Ascending aorta (tissue), 2 donors: ENCODE measurements around the gene SMURF1. TPM values are rescaled to one million over a fixed set of nuclear protein-coding genes. Genes with fewer than 3 reads are reported as not detected.
"Not testable (repeated sequence)": the region's sequence is repeated elsewhere in the genome, so short reads cannot be mapped to it uniquely, and the experiment has no call there.

Experiments
- DNase-seq, 2 donors: peaks; one replicate each; pipeline ENCODE4 v3.0.0-alpha.2; 2019; ENCODE audit warnings: low spot score in 2 of 2
- H3K27ac ChIP-seq, 2 donors: fragments of 200-600 bp; sonication (generic); one replicate each; pipeline ENCODE4 v1.5.1; 2016 to 2017; ENCODE audit warnings: mild to moderate bottlenecking in 1 of 2
- H3K27me3 ChIP-seq: fragments of 200-600 bp; sonication (generic); one replicate; pipeline ENCODE4 v1.5.1; 2017
- H3K36me3 ChIP-seq, 2 donors: fragments of 200-600 bp; sonication (generic); one replicate each; pipeline ENCODE4 v1.5.1; 2016
- H3K4me1 ChIP-seq, 2 donors: fragments of 200-600 bp; sonication (generic); one replicate each; pipeline ENCODE4 v1.5.1; 2016 to 2017; ENCODE audit warnings: mild to moderate bottlenecking in 1 of 2
- H3K4me3 ChIP-seq, 2 donors: fragments of 200-600 bp; sonication (generic); one replicate each; pipeline ENCODE4 v1.5.1; 2016 to 2017; ENCODE audit warnings: mild to moderate bottlenecking in 1 of 2
- H3K9me3 ChIP-seq, 2 donors: fragments of 200-600 bp; sonication (generic); one replicate each; pipeline ENCODE4 v1.5.1; 2016
- CTCF ChIP-seq, 3 experiments: fragments of 200-600 bp in 2 of 3; fragments of 450-650 bp in 1 of 3; sonication (generic) in 2 of 3; IDR thresholded peaks; one replicate each; pipeline ENCODE4 v1.5.1; 2016 to 2019; ENCODE audit warnings: antibody characterized with exemption in 3 of 3, mild to moderate bottlenecking in 1 of 3, moderate library complexity in 1 of 3
- intact Hi-C: fragments of 100-400 bp; cut with DNase I; formaldehyde crosslinking; loops from one replicate; pipeline ENCODE4 v1.15.1; 2023
- total RNA-seq: library from RNA; depleted of rRNA; stranded (reverse); fragments of >200 nt; gene quantifications from one replicate; pipeline ENCODE4 v1.1.0, GENCODE V29; 2016

SMURF1 gene
- total RNA-seq, 1 donor from 2014 or later: 26.5 TPM

GRCh38 chr7:99170730-99171074 is 26.8 kb upstream of the SMURF1 start:
- TF ChIP-seq CTCF (IDR thresholded peaks at IDR 0.05): no peak
- no peaks in the 10 kb centered on the region for H3K36me3 ChIP-seq
- H3K4me1 ChIP-seq: no peaks in the 10 kb centered on the region
- H3K27ac ChIP-seq: no peak overlapping the region
- no peak for DNase-seq
- no peaks in the 10 kb centered on the region for H3K9me3 ChIP-seq
- intact Hi-C loops: no loop called here
- no peaks in the 10 kb centered on the region for H3K27me3 ChIP-seq
- H3K4me3 ChIP-seq: no peak overlapping the region

GRCh38 chr7:99170065-99170729 is 26.3 kb upstream of the SMURF1 start:
- H3K27me3 ChIP-seq: no peaks in the 10 kb centered on the region
- no peaks in the 10 kb centered on the region for H3K4me1 ChIP-seq
- no peak for DNase-seq
- no peaks in the 10 kb centered on the region for H3K9me3 ChIP-seq
- no peak overlapping the region for H3K4me3 ChIP-seq
- TF ChIP-seq CTCF (IDR thresholded peaks at IDR 0.05): no peak
- no peaks in the 10 kb centered on the region for H3K36me3 ChIP-seq
- no peak overlapping the region for H3K27ac ChIP-seq
- intact Hi-C loops: no loop called here

GRCh38 chr7:99167072-99167471 is 23.2 kb upstream of the SMURF1 start:
- TF ChIP-seq CTCF (IDR thresholded peaks at IDR 0.05): no peak
- Histone ChIP-seq H3K4me1 (no peaks in the 10 kb centered on the region), H3K36me3 (no peaks in the 10 kb centered on the region), H3K27ac (no peak overlapping the region), H3K9me3 (no peaks in the 10 kb centered on the region), H3K27me3 (no peaks in the 10 kb centered on the region), H3K4me3 (no peak overlapping the region)
- intact Hi-C loops: no loop called here
- DNase-seq: no peak

DNA sequence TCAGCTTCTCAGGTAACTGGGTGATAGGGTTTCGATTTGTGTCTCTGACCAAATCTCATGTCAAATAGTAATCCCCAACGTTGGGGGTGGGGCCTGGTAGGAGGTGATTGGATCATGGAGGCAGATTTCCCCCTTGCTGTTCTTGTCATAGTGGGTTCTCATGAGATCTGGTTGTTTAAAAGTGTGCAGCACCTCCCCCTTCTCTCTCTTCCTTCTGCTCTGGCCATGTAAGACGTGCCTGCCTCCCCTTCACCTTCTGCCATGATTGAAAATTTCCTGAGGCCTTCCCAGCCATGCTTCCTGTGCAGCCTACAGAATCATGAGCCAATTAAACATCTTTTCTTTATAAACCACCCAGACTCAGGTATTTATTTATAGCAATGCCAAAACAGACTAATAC is 21.9 kb upstream of the SMURF1 start:
- H3K36me3 ChIP-seq: no peaks in the 10 kb centered on the region
- no peak overlapping the region for H3K27ac ChIP-seq
- no peaks in the 10 kb centered on the region for H3K9me3 ChIP-seq
- TF ChIP-seq CTCF (IDR thresholded peaks at IDR 0.05): no peak
- DNase-seq: no peak
- no peak overlapping the region for H3K4me3 ChIP-seq
- H3K27me3 ChIP-seq: no peaks in the 10 kb centered on the region
- H3K4me1 ChIP-seq: no peaks in the 10 kb centered on the region
- intact Hi-C loops: no loop called here

DNA sequence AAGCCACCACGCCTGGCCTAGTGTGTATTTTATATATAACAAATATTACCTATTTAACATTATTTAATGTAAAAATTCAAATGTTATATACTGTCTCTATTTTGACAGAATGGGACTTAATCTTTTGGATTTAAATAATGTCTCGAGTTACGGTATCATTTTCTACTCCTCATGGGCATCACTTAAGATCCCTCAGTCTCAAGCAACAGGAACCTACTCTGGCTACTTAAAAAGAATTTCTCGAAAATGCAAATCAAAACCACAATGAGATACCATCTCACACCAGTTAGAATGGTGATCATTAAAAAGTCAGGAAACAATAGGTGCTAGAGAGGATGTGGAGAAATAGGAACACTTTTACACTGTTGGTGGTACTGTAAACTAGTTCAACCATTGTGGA is 19.8 kb upstream of the SMURF1 start:
- H3K27ac ChIP-seq, intact Hi-C loops, DNase-seq, H3K9me3 ChIP-seq, H3K4me3 ChIP-seq, H3K36me3 ChIP-seq, H3K27me3 ChIP-seq, H3K4me1 ChIP-seq: not testable (repeated sequence)

GRCh38 chr7:99156649-99157048 is 12.7 kb upstream of the SMURF1 start:
- Histone ChIP-seq H3K27ac (no peak overlapping the region), H3K36me3 (no peaks in the 10 kb centered on the region), H3K27me3 (no peaks in the 10 kb centered on the region), H3K9me3 (no peaks in the 10 kb centered on the region), H3K4me1 (no peaks in the 10 kb centered on the region), H3K4me3 (no peak overlapping the region)
- intact Hi-C loops: no loop called here
- no peak for DNase-seq
- no peak for TF ChIP-seq CTCF (IDR thresholded peaks at IDR 0.05)
